HG02973 (cell line): Measurements from ENCODE around the gene ZFP28.

Source experiments
- ATAC-seq: cut with Tn5 transposase; IDR thresholded peaks from one replicate; pipeline ENCODE4 v1.9.1; 2021; ENCODE audit warnings: moderate library complexity; ENCODE audit not compliant: unreplicated experiment

Gene ZFP28

GRCh38 chr19:56538761-56539263 is at the start of gene ZFP28:
ZFP28 (plus strand) TSS chr19:56538948; CDS start chr19:56539019, 71 bp downstream.
- ATAC-seq: peak; percentile 40

- no peak for ATAC-seq
Measured at GRCh38 chr19:56491399-56491798, 47.3 kb upstream of the ZFP28 start.

GRCh38 chr19:56504581-56504980 is 34.2 kb upstream of the ZFP28 start:
- ATAC-seq: no peak

GRCh38 chr19:56507446-56508289 is 31.1 kb upstream of the ZFP28 start, which contains the start of gene ZNF471:
ZNF471 (plus strand) TSS chr19:56507855; CDS start chr19:56511572, 3,717 bp downstream.
- no peak for ATAC-seq

GRCh38 chr19:56508290-56508778 is 30.4 kb upstream of the ZFP28 start:
- no peak for ATAC-seq

GRCh38 chr19:56525214-56525860 is 13.4 kb upstream of the ZFP28 start:
- no peak for ATAC-seq

GRCh38 chr19:56537442-56537841 is 1.3 kb upstream of the ZFP28 start:
- ATAC-seq: no peak

- peak; percentile 84 for ATAC-seq
Measured at GRCh38 chr19:56538254-56538760, 441 bp upstream of the ZFP28 start.

- no peak for ATAC-seq
Measured at GRCh38 chr19:56543776-56544175, 5.0 kb downstream of the ZFP28 start.

- ATAC-seq: no peak
Measured at GRCh38 chr19:56547535-56547934, 8.8 kb downstream of the ZFP28 start.

- ATAC-seq: no peak
Measured at GRCh38 chr19:56554272-56554869, 15.6 kb downstream of the ZFP28 start.

- ATAC-seq: no peak
Measured at GRCh38 chr19:56562766-56563165, 24.0 kb downstream of the ZFP28 start.

- peak; percentile 28 for ATAC-seq
Measured at GRCh38 chr19:56566904-56567273, 28.1 kb downstream of the ZFP28 start.

GRCh38 chr19:56567274-56568120 is 28.7 kb downstream of the ZFP28 start, which contains the start of gene ZNF470:
ZNF470 (plus strand) TSS chr19:56567468; CDS start chr19:56570312, 2,844 bp downstream.
- ATAC-seq: peak; percentile 96

- no peak for ATAC-seq
Measured at GRCh38 chr19:56572589-56572988, 33.8 kb downstream of the ZFP28 start.

GRCh38 chr19:56573914-56574313 is 35.2 kb downstream of the ZFP28 start:
- ATAC-seq: no peak

- ATAC-seq: no peak
Measured at GRCh38 chr19:56577719-56578602, 39.2 kb downstream of the ZFP28 start.

GRCh38 chr19:56594446-56594782 is 55.7 kb downstream of the ZFP28 start:
- ATAC-seq: no peak
